SK-N-SH (cell line): ENCODE results near the gene A1CF. TPM values are rescaled to one million over a fixed set of nuclear protein-coding genes. Genes with fewer than 3 reads are reported as not detected.

Source experiments
- CTCF ChIA-PET: fragments of 300-600, 350-600 bp; formaldehyde crosslinking; extraction: SDS; loops from one replicate; lab custom pipeline; 2021; lab: Yijun Ruan, JAX
- POLR2A ChIA-PET: fragments of 350-600 bp; sonication (Branson Sonifier 250); formaldehyde crosslinking; extraction: SDS; loops from one replicate; lab custom pipeline; 2020; ENCODE audit warnings: antibody characterized with exemption, inconsistent platforms; lab: Yijun Ruan, JAX
- DNase-seq: peaks from one replicate; pipeline ENCODE4 v3.0.0; 2012
- H2AFZ ChIP-seq: fragments of 200-600 bp; sonication (generic); 2 replicates; pipeline ENCODE4 v1.8.1; 2016; ENCODE audit warnings: antibody characterized with exemption, mild to moderate bottlenecking, low read depth
- H3F3A ChIP-seq: fragments of 200-600 bp; sonication (generic); replicated peaks from 2 replicates; pipeline ENCODE3; 2016; ENCODE audit warnings: antibody characterized with exemption, mild to moderate bottlenecking; ENCODE audit not compliant: insufficient read depth
- H3K27ac ChIP-seq, 2 experiments: fragments of 200-500 bp in 1 of 2; fragments of 200-600 bp in 1 of 2; sonication (Bioruptor generic) in 1 of 2; sonication (generic), shearing (Covaris generic) in 1 of 2; 2 replicates each; pipeline versions ENCODE4 v1.5.1 to v1.6.1; 2014 to 2016; ENCODE audit warnings: low read depth in 2 of 2, inconsistent platforms in 1 of 2, low read length in 1 of 2, mild to moderate bottlenecking in 1 of 2, mixed read lengths in 1 of 2
- H3K27me3 ChIP-seq: fragments of 200-600 bp; sonication (generic), shearing (Covaris generic); 2 replicates; pipeline ENCODE4 v1.6.1; 2016; ENCODE audit warnings: mixed run types; ENCODE audit not compliant: insufficient read depth
- H3K36me3 ChIP-seq, 2 experiments: fragments of 200-500 bp in 1 of 2; fragments of 200-600 bp in 1 of 2; sonication (Bioruptor generic) in 1 of 2; sonication (generic) in 1 of 2; replicated peaks in 1 of 2; 2 replicates each; pipeline versions ENCODE3 to v1.5.1; 2014 to 2016; ENCODE audit warnings: low read length in 1 of 2, mild to moderate bottlenecking in 1 of 2; ENCODE audit not compliant: insufficient read depth in 2 of 2, control insufficient read depth in 1 of 2
- H3K4me1 ChIP-seq, 2 experiments: fragments of 200-500 bp in 1 of 2; fragments of 200-600 bp in 1 of 2; sonication (Bioruptor generic) in 1 of 2; sonication (generic), shearing (Covaris generic) in 1 of 2; 2 replicates each; pipeline versions ENCODE4 v1.5.1 to v1.6.1; 2014 to 2016; ENCODE audit warnings: low read depth in 1 of 2, low read length in 1 of 2, mixed run types in 1 of 2; ENCODE audit not compliant: insufficient read depth in 2 of 2, control insufficient read depth in 1 of 2
- H3K4me2 ChIP-seq: fragments of 200-600 bp; sonication (generic), shearing (Covaris generic); 2 replicates; pipeline ENCODE4 v1.6.1; 2017; ENCODE audit warnings: mixed run types
- H3K4me3 ChIP-seq, 2 experiments: fragments of 200-500 bp in 1 of 2; fragments of 200-600 bp in 1 of 2; sonication (Bioruptor generic) in 1 of 2; sonication (generic), shearing (Covaris generic) in 1 of 2; 2 replicates each; pipeline versions ENCODE4 v1.5.1 to v1.8.1; 2014 to 2016; ENCODE audit warnings: low read depth in 2 of 2, inconsistent platforms in 1 of 2, low read length in 1 of 2, mild to moderate bottlenecking in 1 of 2, mixed read lengths in 1 of 2, moderate library complexity in 1 of 2
- H3K79me2 ChIP-seq: fragments of 200-600 bp; sonication (generic); 2 replicates; pipeline ENCODE4 v1.8.1; 2017; ENCODE audit warnings: mild to moderate bottlenecking; ENCODE audit not compliant: insufficient read depth
- H3K9ac ChIP-seq: fragments of 200-600 bp; sonication (generic); 2 replicates; pipeline ENCODE4 v1.6.1; 2017; ENCODE audit warnings: mixed run types
- H3K9me2 ChIP-seq: fragments of 200-600 bp; sonication (generic); 2 replicates; pipeline ENCODE4 v1.6.1; 2017; ENCODE audit warnings: mixed run types
- H3K9me3 ChIP-seq: fragments of 200-600 bp; sonication (generic); 2 replicates; pipeline ENCODE4 v1.6.1; 2017; ENCODE audit warnings: mixed run types, mild to moderate bottlenecking, moderate library complexity
- H4K20me1 ChIP-seq: fragments of 200-600 bp; sonication (generic); 2 replicates; pipeline ENCODE4 v1.6.1; 2017; ENCODE audit warnings: mild to moderate bottlenecking, mixed run types; ENCODE audit not compliant: insufficient read depth
- CHD2 ChIP-seq: fragments of 150-350 bp; IDR thresholded peaks from 2 replicates; pipeline ENCODE4 v1.6.1; 2018; ENCODE audit warnings: low read length; ENCODE audit not compliant: partially characterized antibody
- GABPA ChIP-seq: IDR thresholded peaks from 2 replicates; pipeline ENCODE4 v1.4.0; 2012; ENCODE audit warnings: low read depth, mild to moderate bottlenecking
- GATA2 ChIP-seq: sonication (generic); formaldehyde crosslinking; IDR thresholded peaks from 2 replicates; pipeline ENCODE4 v1.5.0; 2020; ENCODE audit warnings: mild to moderate bottlenecking, missing genetic modification reagents
- JUND ChIP-seq: IDR thresholded peaks from 2 replicates; pipeline ENCODE4 v1.4.0; 2012
- NFIC ChIP-seq: IDR thresholded peaks from 2 replicates; pipeline ENCODE4 v1.4.0; 2012; ENCODE audit warnings: borderline replicate concordance
- PBX3 ChIP-seq: IDR thresholded peaks from 2 replicates; pipeline ENCODE4; 2012
- USF2 ChIP-seq: fragments of 150-350 bp; IDR thresholded peaks from 2 replicates; pipeline ENCODE4 v1.6.1; 2017; ENCODE audit warnings: antibody characterized with exemption, low read length, low read depth, borderline replicate concordance
- WGBS: methylation state at CpG from one replicate; pipeline ENCODE4 v1.1.6; 2017; ENCODE audit warnings: low lambda C conversion rate; 5-methylcytosine and 5-hydroxymethylcytosine counted together
- polyA plus RNA-seq, 3 experiments: library from polyadenylated mRNA; depleted of rRNA; stranded (reverse); fragments of >200 nt; gene quantifications; 2 replicates each; pipeline ENCODE4 v1.2.3, GENCODE V29; 2012
- TF ChIP-seq, protein P1 (sequence below): IDR thresholded peaks from 2 replicates; pipeline ENCODE4 v1.4.0; 2012; ENCODE audit warnings: low read depth
- TF ChIP-seq, protein P2 (sequence below): IDR thresholded peaks from 2 replicates; pipeline ENCODE4 v1.6.1; 2012; ENCODE audit warnings: mild to moderate bottlenecking, low read depth, low read length, moderate library complexity

A1CF gene
- polyA plus RNA-seq, 1 of the 3 experiments (the other 2 are of a cell fraction): not detected

DNA sequence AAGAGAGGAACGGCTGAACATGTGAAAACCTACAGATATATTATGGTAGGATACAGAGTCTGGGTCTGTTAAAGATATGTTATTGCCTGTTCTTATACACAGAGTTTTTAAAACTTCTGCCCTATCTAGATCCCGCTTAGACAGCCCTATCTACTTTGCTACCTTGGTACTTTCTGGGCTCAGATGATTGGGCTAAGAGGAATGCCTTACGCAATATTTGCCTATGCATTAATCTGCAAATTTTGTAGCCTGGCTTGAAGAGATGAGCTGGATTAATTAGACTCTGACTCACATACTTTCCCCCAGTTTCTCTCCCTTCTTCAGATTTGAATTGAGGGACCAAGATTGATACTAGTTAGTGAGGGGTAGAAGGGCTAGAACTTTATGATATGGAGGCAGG is 33.6 kb upstream of the A1CF start:
- CTCF ChIA-PET: no interaction called here
- WGBS: 27% methylated on average over 3 of the region's 3 CpGs

DNA sequence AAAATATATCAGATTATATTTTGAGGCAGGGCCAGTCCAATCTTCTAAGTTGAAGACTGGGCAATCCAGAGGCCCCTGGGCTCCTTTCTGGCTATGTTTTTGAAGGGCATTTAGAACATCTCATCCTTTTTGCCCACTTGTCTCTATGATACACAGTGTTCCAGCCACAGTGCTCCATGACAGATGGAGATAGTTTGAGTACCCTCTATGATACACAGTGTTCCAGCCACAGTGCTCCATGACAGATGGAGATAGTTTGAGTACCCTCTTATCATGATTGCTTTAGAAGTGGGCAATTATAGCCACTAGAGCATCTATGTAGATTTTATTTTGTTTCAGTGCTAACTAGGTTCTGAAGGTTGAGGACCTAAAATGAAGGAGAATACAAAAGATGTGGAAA is 33.1 kb upstream of the A1CF start:
- Histone ChIP-seq H3K27ac (no peak overlapping the region), H3K27me3 (no peaks in the 10 kb centered on the region), H3K36me3 (no peaks in the 10 kb centered on the region), H4K20me1 (no peaks in the 10 kb centered on the region), H3K4me1 (no peaks in the 10 kb centered on the region), H3K9me2 (no peaks in the 10 kb centered on the region), H3K9me3 (no peaks in the 10 kb centered on the region), H3F3A (no peaks in the 10 kb centered on the region), H3K9ac (no peak overlapping the region), H3K4me3 (no peak overlapping the region), H2AFZ (no peak overlapping the region), H3K79me2 (no peaks in the 10 kb centered on the region), H3K4me2 (no peak overlapping the region)
- POLR2A ChIA-PET: no interaction called here
- no peak for TF ChIP-seq GABPA
- TF ChIP-seq, protein P1, sequence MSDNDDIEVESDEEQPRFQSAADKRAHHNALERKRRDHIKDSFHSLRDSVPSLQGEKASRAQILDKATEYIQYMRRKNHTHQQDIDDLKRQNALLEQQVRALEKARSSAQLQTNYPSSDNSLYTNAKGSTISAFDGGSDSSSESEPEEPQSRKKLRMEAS: no peak
- TF ChIP-seq USF2: no peak
- no peak for TF ChIP-seq JUND
- TF ChIP-seq, protein P2, sequence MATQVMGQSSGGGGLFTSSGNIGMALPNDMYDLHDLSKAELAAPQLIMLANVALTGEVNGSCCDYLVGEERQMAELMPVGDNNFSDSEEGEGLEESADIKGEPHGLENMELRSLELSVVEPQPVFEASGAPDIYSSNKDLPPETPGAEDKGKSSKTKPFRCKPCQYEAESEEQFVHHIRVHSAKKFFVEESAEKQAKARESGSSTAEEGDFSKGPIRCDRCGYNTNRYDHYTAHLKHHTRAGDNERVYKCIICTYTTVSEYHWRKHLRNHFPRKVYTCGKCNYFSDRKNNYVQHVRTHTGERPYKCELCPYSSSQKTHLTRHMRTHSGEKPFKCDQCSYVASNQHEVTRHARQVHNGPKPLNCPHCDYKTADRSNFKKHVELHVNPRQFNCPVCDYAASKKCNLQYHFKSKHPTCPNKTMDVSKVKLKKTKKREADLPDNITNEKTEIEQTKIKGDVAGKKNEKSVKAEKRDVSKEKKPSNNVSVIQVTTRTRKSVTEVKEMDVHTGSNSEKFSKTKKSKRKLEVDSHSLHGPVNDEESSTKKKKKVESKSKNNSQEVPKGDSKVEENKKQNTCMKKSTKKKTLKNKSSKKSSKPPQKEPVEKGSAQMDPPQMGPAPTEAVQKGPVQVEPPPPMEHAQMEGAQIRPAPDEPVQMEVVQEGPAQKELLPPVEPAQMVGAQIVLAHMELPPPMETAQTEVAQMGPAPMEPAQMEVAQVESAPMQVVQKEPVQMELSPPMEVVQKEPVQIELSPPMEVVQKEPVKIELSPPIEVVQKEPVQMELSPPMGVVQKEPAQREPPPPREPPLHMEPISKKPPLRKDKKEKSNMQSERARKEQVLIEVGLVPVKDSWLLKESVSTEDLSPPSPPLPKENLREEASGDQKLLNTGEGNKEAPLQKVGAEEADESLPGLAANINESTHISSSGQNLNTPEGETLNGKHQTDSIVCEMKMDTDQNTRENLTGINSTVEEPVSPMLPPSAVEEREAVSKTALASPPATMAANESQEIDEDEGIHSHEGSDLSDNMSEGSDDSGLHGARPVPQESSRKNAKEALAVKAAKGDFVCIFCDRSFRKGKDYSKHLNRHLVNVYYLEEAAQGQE: no peak
- no peak for DNase-seq
- CTCF ChIA-PET: interaction anchor here (1.6 kb wide), 1 partner anchor 32 kb away, joined by 3 read pairs; no protein-coding TSS in a partner anchor

More for the DNA sequence above, 33.6 kb upstream of the A1CF start:
- Histone ChIP-seq H3K9me3 (no peaks in the 10 kb centered on the region), H3K9ac (no peak overlapping the region), H3K36me3 (no peaks in the 10 kb centered on the region), H3K79me2 (no peaks in the 10 kb centered on the region), H2AFZ (no peak overlapping the region), H3K4me1 (no peaks in the 10 kb centered on the region)
- TF ChIP-seq GABPA (no peak), PBX3 (no peak), CHD2 (no peak), NFIC (no peak), JUND (no peak), GATA2 (no peak)
- TF ChIP-seq, all 33 proteins: peak for 0
- Histone ChIP-seq H3K27ac (no peak overlapping the region), H3K27me3 (no peaks in the 10 kb centered on the region), H4K20me1 (no peaks in the 10 kb centered on the region), H3K9me2 (no peaks in the 10 kb centered on the region), H3F3A (no peaks in the 10 kb centered on the region), H3K4me3 (no peak overlapping the region), H3K4me2 (no peak overlapping the region)
- POLR2A ChIA-PET: no interaction called here
- DNase-seq: no peak
